ENCODE data around the gene PRR23E. TPM values are rescaled to one million over a fixed set of nuclear protein-coding genes. Genes with fewer than 3 reads are reported as not detected.

The PRR23E gene
- total and polyA plus RNA-seq, 10 of the 15 experiments (the other 5 are each of a cell fraction or from before 2014, with no cell fraction given), result not detected

GRCh38 chr3:127147291-127147885 is 45.5 kb upstream of the PRR23E start (continued):
- TF ChIP-seq SPI1 (IDR thresholded peaks at IDR 0.05; ENCODE audit: borderline replicate concordance, insufficient read depth, low read depth, low read length), result no peak

- no peak for ATAC-seq
- no TSS peak for BruUV-seq (replicated peaks)
- no peaks in the 10 kb centered on the region for H3K4me1 ChIP-seq (ENCODE audit: control insufficient read depth, insufficient read depth, low read length)
- RAD21 ChIA-PET (ENCODE audit: unreplicated experiment), result no interaction called here
- no peaks in the 10 kb centered on the region for H3K36me3 ChIP-seq (ENCODE audit: control insufficient read depth in 2 of 2, insufficient read depth in 2 of 2, low read length in 1 of 2)
- in situ Hi-C loops (cut with MboI), result no loop called here
- H3K4me3 ChIP-seq, result no peak overlapping the region
- POLR2A ChIA-PET, result no interaction called here
- intact Hi-C loops (cut with micrococcal nuclease; ENCODE audit: unreplicated experiment), result no loop called here
- H3K27ac ChIP-seq (ENCODE audit: control insufficient read depth, insufficient read depth), result no peak overlapping the region
- no peak overlapping the region for H3K9ac ChIP-seq (ENCODE audit: control insufficient read depth, insufficient read depth, low read length)
- no peak for FAIRE-seq
- H3K79me2 ChIP-seq (ENCODE audit: control insufficient read depth, insufficient read depth, low read length), result no peaks in the 10 kb centered on the region
- SMC1A ChIA-PET (ENCODE audit: uncharacterized antibody, unreplicated experiment), result no interaction called here
- H3K4me2 ChIP-seq (ENCODE audit: control insufficient read depth, insufficient read depth), result no peak overlapping the region
- H4K20me1 ChIP-seq (ENCODE audit: control insufficient read depth, insufficient read depth), result no peaks in the 10 kb centered on the region
- no peaks in the 10 kb centered on the region; a peak in 1 of 4 replicates for H3K27me3 ChIP-seq (replicated peaks in 1 of 2; ENCODE audit: control insufficient read depth in 2 of 2, insufficient read depth in 2 of 2, low read length in 1 of 2)
- TF ChIP-seq RBBP5 (conservative IDR thresholded peaks at IDR 0.05) (no peak), USF2 (IDR thresholded peaks at IDR 0.05; ENCODE audit: borderline replicate concordance, low read depth, low read length) (no peak), DPF2 (IDR thresholded peaks at IDR 0.05) (no peak), ZNF24 (IDR thresholded peaks at IDR 0.05) (no peak), CHD1 (IDR thresholded peaks at IDR 0.05; ENCODE audit: low read depth, low read length) (no peak), ATF7 (IDR thresholded peaks at IDR 0.05; ENCODE audit: low read depth) (no peak), POLR2AphosphoS5 (IDR thresholded peaks at IDR 0.05; ENCODE audit: low read length) (no peak), IRF3 (IDR thresholded peaks at IDR 0.05) (no peak), MTA2 (IDR thresholded peaks at IDR 0.05; ENCODE audit: low read depth) (no peak)
- TF ChIP-seq, protein P1, sequence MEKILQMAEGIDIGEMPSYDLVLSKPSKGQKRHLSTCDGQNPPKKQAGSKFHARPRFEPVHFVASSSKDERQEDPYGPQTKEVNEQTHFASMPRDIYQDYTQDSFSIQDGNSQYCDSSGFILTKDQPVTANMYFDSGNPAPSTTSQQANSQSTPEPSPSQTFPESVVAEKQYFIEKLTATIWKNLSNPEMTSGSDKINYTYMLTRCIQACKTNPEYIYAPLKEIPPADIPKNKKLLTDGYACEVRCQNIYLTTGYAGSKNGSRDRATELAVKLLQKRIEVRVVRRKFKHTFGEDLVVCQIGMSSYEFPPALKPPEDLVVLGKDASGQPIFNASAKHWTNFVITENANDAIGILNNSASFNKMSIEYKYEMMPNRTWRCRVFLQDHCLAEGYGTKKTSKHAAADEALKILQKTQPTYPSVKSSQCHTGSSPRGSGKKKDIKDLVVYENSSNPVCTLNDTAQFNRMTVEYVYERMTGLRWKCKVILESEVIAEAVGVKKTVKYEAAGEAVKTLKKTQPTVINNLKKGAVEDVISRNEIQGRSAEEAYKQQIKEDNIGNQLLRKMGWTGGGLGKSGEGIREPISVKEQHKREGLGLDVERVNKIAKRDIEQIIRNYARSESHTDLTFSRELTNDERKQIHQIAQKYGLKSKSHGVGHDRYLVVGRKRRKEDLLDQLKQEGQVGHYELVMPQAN (conservative IDR thresholded peaks at IDR 0.05), result no peak
- TF ChIP-seq, protein P2, sequence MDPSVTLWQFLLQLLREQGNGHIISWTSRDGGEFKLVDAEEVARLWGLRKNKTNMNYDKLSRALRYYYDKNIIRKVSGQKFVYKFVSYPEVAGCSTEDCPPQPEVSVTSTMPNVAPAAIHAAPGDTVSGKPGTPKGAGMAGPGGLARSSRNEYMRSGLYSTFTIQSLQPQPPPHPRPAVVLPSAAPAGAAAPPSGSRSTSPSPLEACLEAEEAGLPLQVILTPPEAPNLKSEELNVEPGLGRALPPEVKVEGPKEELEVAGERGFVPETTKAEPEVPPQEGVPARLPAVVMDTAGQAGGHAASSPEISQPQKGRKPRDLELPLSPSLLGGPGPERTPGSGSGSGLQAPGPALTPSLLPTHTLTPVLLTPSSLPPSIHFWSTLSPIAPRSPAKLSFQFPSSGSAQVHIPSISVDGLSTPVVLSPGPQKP (IDR thresholded peaks at IDR 0.05; ENCODE audit: low read depth, low read length), result no peak
- TF ChIP-seq, protein P3, sequence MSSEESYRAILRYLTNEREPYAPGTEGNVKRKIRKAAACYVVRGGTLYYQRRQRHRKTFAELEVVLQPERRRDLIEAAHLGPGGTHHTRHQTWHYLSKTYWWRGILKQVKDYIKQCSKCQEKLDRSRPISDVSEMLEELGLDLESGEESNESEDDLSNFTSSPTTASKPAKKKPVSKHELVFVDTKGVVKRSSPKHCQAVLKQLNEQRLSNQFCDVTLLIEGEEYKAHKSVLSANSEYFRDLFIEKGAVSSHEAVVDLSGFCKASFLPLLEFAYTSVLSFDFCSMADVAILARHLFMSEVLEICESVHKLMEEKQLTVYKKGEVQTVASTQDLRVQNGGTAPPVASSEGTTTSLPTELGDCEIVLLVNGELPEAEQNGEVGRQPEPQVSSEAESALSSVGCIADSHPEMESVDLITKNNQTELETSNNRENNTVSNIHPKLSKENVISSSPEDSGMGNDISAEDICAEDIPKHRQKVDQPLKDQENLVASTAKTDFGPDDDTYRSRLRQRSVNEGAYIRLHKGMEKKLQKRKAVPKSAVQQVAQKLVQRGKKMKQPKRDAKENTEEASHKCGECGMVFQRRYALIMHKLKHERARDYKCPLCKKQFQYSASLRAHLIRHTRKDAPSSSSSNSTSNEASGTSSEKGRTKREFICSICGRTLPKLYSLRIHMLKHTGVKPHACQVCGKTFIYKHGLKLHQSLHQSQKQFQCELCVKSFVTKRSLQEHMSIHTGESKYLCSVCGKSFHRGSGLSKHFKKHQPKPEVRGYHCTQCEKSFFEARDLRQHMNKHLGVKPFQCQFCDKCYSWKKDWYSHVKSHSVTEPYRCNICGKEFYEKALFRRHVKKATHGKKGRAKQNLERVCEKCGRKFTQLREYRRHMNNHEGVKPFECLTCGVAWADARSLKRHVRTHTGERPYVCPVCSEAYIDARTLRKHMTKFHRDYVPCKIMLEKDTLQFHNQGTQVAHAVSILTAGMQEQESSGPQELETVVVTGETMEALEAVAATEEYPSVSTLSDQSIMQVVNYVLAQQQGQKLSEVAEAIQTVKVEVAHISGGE (CRISPR knock-in tag; IDR thresholded peaks at IDR 0.05), result no peak
- no peak for DNase-seq (ENCODE audit: low read depth, low spot score)
- H2AFZ ChIP-seq (ENCODE audit: control insufficient read depth, low read depth, low read length), result no peak overlapping the region
- WGBS (ENCODE audit: insufficient coverage, insufficient replicate concordance, low lambda C conversion rate, missing lambda C conversion rate), result 12% methylated on average over 6 of the region's 6 CpGs
- CTCF ChIA-PET, result no interaction called here
- H3K9me3 ChIP-seq (replicated peaks; ENCODE audit: control insufficient read depth, insufficient read depth, low read length), result no peaks in the 10 kb centered on the region; the same call in 2 of the 3 replicates
These were observed 43.2 kb upstream of the PRR23E start for GRCh38 chr3:127149621-127150310.
